OCI-LY1 (cell line): ENCODE results near the gene CHST13.

Experiments
- CTCF ChIP-seq: fragments of 200-600 bp; sonication (generic), shearing (Covaris generic); IDR thresholded peaks from 2 replicates; pipeline ENCODE4 v1.5.1; 2017; ENCODE audit warnings: mild to moderate bottlenecking, antibody characterized with exemption, low read length, moderate library complexity, mixed read lengths
- EZH2 ChIP-seq: fragments of 200-600 bp; sonication (generic), shearing (Covaris generic); IDR thresholded peaks from 2 replicates; pipeline ENCODE4 v1.8.0; 2017; ENCODE audit warnings: borderline replicate concordance, mixed run types, mild to moderate bottlenecking, antibody characterized with exemption, low read length, moderate library complexity, mixed read lengths

- no peak for TF ChIP-seq CTCF
- TF ChIP-seq EZH2 = no peak
Observed at GRCh38 chr3:126570103-126570541, 46.2 kb downstream of the CHST13 start.
